Measurements from ENCODE around the gene PRDM15.

DNA sequence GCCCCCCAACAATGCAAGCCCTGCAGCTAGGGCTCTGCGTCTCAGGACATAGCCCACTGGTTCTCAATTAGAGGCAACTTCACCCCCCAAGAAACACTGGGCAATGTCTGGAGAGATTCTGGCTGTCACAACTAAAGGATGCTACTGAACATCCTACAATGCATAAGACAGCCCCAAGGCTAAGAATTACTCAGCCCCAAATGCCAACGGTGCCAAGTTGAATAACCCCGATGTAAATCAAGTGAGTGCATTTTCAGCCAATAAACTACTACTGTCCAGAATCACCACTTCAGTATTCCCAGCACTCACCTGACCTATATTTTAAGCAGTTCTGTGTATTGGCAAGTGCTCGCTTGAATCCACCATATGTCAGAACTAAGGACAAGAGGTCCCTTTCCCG is 119.2 kb downstream of the PRDM15 start:
- TF ChIP-seq, protein P1, sequence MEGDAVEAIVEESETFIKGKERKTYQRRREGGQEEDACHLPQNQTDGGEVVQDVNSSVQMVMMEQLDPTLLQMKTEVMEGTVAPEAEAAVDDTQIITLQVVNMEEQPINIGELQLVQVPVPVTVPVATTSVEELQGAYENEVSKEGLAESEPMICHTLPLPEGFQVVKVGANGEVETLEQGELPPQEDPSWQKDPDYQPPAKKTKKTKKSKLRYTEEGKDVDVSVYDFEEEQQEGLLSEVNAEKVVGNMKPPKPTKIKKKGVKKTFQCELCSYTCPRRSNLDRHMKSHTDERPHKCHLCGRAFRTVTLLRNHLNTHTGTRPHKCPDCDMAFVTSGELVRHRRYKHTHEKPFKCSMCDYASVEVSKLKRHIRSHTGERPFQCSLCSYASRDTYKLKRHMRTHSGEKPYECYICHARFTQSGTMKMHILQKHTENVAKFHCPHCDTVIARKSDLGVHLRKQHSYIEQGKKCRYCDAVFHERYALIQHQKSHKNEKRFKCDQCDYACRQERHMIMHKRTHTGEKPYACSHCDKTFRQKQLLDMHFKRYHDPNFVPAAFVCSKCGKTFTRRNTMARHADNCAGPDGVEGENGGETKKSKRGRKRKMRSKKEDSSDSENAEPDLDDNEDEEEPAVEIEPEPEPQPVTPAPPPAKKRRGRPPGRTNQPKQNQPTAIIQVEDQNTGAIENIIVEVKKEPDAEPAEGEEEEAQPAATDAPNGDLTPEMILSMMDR (optimal IDR thresholded peaks at IDR 0.05 in 1 of 3, IDR thresholded peaks at IDR 0.05 in 1 of 3, conservative IDR thresholded peaks at IDR 0.05 in 1 of 3; ENCODE audit: extremely low read depth in 1 of 3, insufficient read depth in 2 of 3, low read length in 3 of 3), result no peak
- no peak for TF ChIP-seq EZH2 (IDR thresholded peaks at IDR 0.05; ENCODE audit: low read length)
